Astrocyte (in vitro differentiated cells and primary cell): ENCODE data around the gene POLD4. TPM values are rescaled to one million over a fixed set of nuclear protein-coding genes. Genes with fewer than 3 reads are reported as not detected.

Source experiments
- DNase-seq: peaks from one replicate; pipeline ENCODE4 v3.0.0-alpha.2; 2010; ENCODE audit warnings: low read depth
- FAIRE-seq: peaks from 2 replicates; lab custom pipeline; 2011; peaks lifted over from hg19 to GRCh38; lab: Jason Lieb, UNC
- H2AFZ ChIP-seq: 2 replicates; pipeline ENCODE4 v1.6.0; 2012; ENCODE audit warnings: low read depth, low read length, inconsistent platforms
- H3K27ac ChIP-seq: 2 replicates; pipeline ENCODE4 v1.5.1; 2011; ENCODE audit warnings: low read depth, low read length, inconsistent platforms
- H3K27me3 ChIP-seq: 2 replicates; pipeline ENCODE4 v1.6.0; 2011; ENCODE audit warnings: low read length, inconsistent platforms; ENCODE audit not compliant: insufficient read depth
- H3K36me3 ChIP-seq: 2 replicates; pipeline ENCODE4 v1.5.1; 2011; ENCODE audit warnings: low read length, inconsistent platforms; ENCODE audit not compliant: insufficient read depth
- H3K4me1 ChIP-seq: 2 replicates; pipeline ENCODE4 v1.5.1; 2011; ENCODE audit warnings: low read length, inconsistent platforms; ENCODE audit not compliant: insufficient read depth
- H3K4me2 ChIP-seq: 2 replicates; pipeline ENCODE4 v1.6.0; 2012; ENCODE audit warnings: low read length, inconsistent platforms
- H3K4me3 ChIP-seq: 2 replicates; pipeline ENCODE4 v1.5.1; 2011; ENCODE audit warnings: low read depth, mild to moderate bottlenecking, low read length, inconsistent platforms; ENCODE audit not compliant: insufficient read depth
- H3K79me2 ChIP-seq: 2 replicates; pipeline ENCODE4 v1.6.0; 2012; ENCODE audit warnings: mild to moderate bottlenecking, low read length, inconsistent platforms; ENCODE audit not compliant: insufficient read depth
- H3K9ac ChIP-seq: 2 replicates; pipeline ENCODE4 v1.6.0; 2012; ENCODE audit warnings: mild to moderate bottlenecking, low read length, inconsistent platforms
- H3K9me3 ChIP-seq: 2 replicates; pipeline ENCODE4 v1.5.1; 2012; ENCODE audit warnings: low read depth, mild to moderate bottlenecking, low read length, inconsistent platforms; ENCODE audit not compliant: insufficient read depth
- H4K20me1 ChIP-seq: 2 replicates; pipeline ENCODE4 v1.6.0; 2012; ENCODE audit warnings: low read length, inconsistent platforms; ENCODE audit not compliant: insufficient read depth
- H3K27ac Mint-ChIP-seq: one replicate; pipeline ENCODE4 v1.8.0; 2021; ENCODE audit warnings: mild to moderate bottlenecking, mixed read lengths; ENCODE audit not compliant: unreplicated experiment
- H3K27me3 Mint-ChIP-seq: one replicate; pipeline ENCODE4 v1.8.0; 2021; ENCODE audit warnings: low read depth, mixed read lengths; ENCODE audit not compliant: unreplicated experiment
- H3K36me3 Mint-ChIP-seq: one replicate; pipeline ENCODE4 v1.8.0; 2021; ENCODE audit warnings: low read depth, mixed read lengths; ENCODE audit not compliant: unreplicated experiment
- H3K4me1 Mint-ChIP-seq: one replicate; pipeline ENCODE4 v1.8.0; 2021; ENCODE audit warnings: low read depth, mixed read lengths; ENCODE audit not compliant: unreplicated experiment
- H3K4me3 Mint-ChIP-seq: one replicate; pipeline ENCODE4 v1.8.0; 2021; ENCODE audit warnings: mild to moderate bottlenecking, moderate library complexity, mixed read lengths; ENCODE audit not compliant: unreplicated experiment
- H3K9me3 Mint-ChIP-seq: one replicate; pipeline ENCODE4 v1.8.0; 2021; ENCODE audit warnings: mild to moderate bottlenecking, mixed read lengths; ENCODE audit not compliant: unreplicated experiment
- CTCF ChIP-seq: IDR thresholded peaks from 2 replicates; pipeline ENCODE4 v1.5.1; 2011; ENCODE audit warnings: low read depth, mild to moderate bottlenecking, inconsistent platforms, low read length, moderate library complexity; ENCODE audit not compliant: insufficient read depth
- EZH2 ChIP-seq: IDR thresholded peaks from 2 replicates; pipeline ENCODE4 v1.6.1; 2012; ENCODE audit warnings: mild to moderate bottlenecking, low read length, inconsistent platforms; ENCODE audit not compliant: insufficient read depth
- total RNA-seq: library from RNA; stranded (reverse); gene quantifications from 2 replicates; pipeline ENCODE4 v1.2.1, GENCODE V29; 2021

POLD4 gene
- total RNA-seq, 1 donor from 2014 or later = 53.5 TPM

GRCh38 chr11:67356387-67356863, 3.1 kb upstream of the POLD4 start:
- H2AFZ ChIP-seq = no peak overlapping the region
- Mint-ChIP-seq H3K9me3 (no peaks in the 10 kb centered on the region), H3K27me3 (no peaks in the 10 kb centered on the region), H3K4me3 (peak overlapping the region; percentile 69), H3K36me3 (peaks cover 2% of the 10 kb centered on the region), H3K27ac (peak overlapping the region; percentile 98), H3K4me1 (peaks cover 46% of the 10 kb centered on the region)
- TF ChIP-seq CTCF (no peak), EZH2 (no peak)
- H3K27me3 ChIP-seq = no peaks in the 10 kb centered on the region
- H3K4me1 ChIP-seq = peaks cover 58% of the 10 kb centered on the region
- H3K79me2 ChIP-seq = peaks cover 20% of the 10 kb centered on the region
- H3K9me3 ChIP-seq = no peaks in the 10 kb centered on the region
- peak overlapping the region; percentile 67 for H3K4me2 ChIP-seq
- peak overlapping the region; percentile 95 for H3K27ac ChIP-seq
- H3K4me3 ChIP-seq = no peak overlapping the region
- no peak for FAIRE-seq
- H3K36me3 ChIP-seq = no peaks in the 10 kb centered on the region
- DNase-seq = no peak
- peaks cover 7% of the 10 kb centered on the region for H4K20me1 ChIP-seq
- peak overlapping the region; percentile 80 for H3K9ac ChIP-seq

- no peak for FAIRE-seq
- H3K27ac Mint-ChIP-seq = peak overlapping the region; percentile 72
These were observed 2.5 kb upstream of the POLD4 start for GRCh38 chr11:67355794-67356386.

More at GRCh38 chr11:67355794-67356386, 2.5 kb upstream of the POLD4 start:
- peak overlapping the region; percentile 80 for H3K9ac ChIP-seq
- peaks cover 2% of the 10 kb centered on the region for H3K36me3 Mint-ChIP-seq
- H3K9me3 ChIP-seq = no peaks in the 10 kb centered on the region
- H3K4me2 ChIP-seq = peak overlapping the region; percentile 98
- no peaks in the 10 kb centered on the region for H3K27me3 Mint-ChIP-seq
- TF ChIP-seq EZH2 = no peak
- no peak for TF ChIP-seq CTCF
- no peaks in the 10 kb centered on the region for H3K36me3 ChIP-seq
- no peak overlapping the region for H3K4me3 Mint-ChIP-seq
- H4K20me1 ChIP-seq = peaks cover 8% of the 10 kb centered on the region
- peak overlapping the region; percentile 95 for H3K27ac ChIP-seq
- H3K4me1 ChIP-seq = peaks cover 63% of the 10 kb centered on the region
- peaks cover 22% of the 10 kb centered on the region for H3K79me2 ChIP-seq
- H3K27me3 ChIP-seq = no peaks in the 10 kb centered on the region
- no peaks in the 10 kb centered on the region for H3K9me3 Mint-ChIP-seq
- peaks cover 51% of the 10 kb centered on the region for H3K4me1 Mint-ChIP-seq
- no peak for DNase-seq
- no peak overlapping the region for H3K4me3 ChIP-seq
- no peak overlapping the region for H2AFZ ChIP-seq
